H1 (cell line): ENCODE results near the gene PAQR5.

Experiments
- BACH1 ChIP-seq: IDR thresholded peaks from 2 replicates; pipeline ENCODE4 v1.6.1; 2012; ENCODE audit warnings: low read length, improper control_type of control experiment
- CEBPB ChIP-seq: IDR thresholded peaks from 2 replicates; pipeline ENCODE4 v1.6.1; 2012; ENCODE audit warnings: low read depth, low read length
- FOSL1 ChIP-seq: IDR thresholded peaks from 2 replicates; pipeline ENCODE4 v1.6.1; 2011; ENCODE audit warnings: mild to moderate bottlenecking, low read depth, low read length, moderate library complexity; ENCODE audit not compliant: insufficient read depth
- GTF2F1 ChIP-seq: IDR thresholded peaks from 2 replicates; pipeline ENCODE4 v1.6.1; 2012; ENCODE audit warnings: low read depth, low read length, improper control_type of control experiment, borderline replicate concordance
- MAX ChIP-seq: IDR thresholded peaks from 2 replicates; pipeline ENCODE4 v1.6.1; 2012; ENCODE audit warnings: inconsistent platforms
- POLR2A ChIP-seq, 2 experiments: IDR thresholded peaks; 1 replicate in 1 of 2; 2 replicates in 1 of 2; pipeline ENCODE4 v1.6.1; 2011; ENCODE audit warnings: low read depth in 2 of 2, low read length in 2 of 2, mild to moderate bottlenecking in 2 of 2; ENCODE audit errors: control extremely low read depth in 1 of 2
- POLR2AphosphoS5 ChIP-seq: IDR thresholded peaks from 2 replicates; pipeline ENCODE4 v1.6.1; 2011; ENCODE audit warnings: low read depth, low read length
- RAD21 ChIP-seq, 2 experiments: IDR thresholded peaks in 1 of 2; conservative IDR thresholded peaks in 1 of 2; 2 replicates each; pipeline ENCODE4 v1.6.1; 2011; ENCODE audit warnings: low read depth in 2 of 2, low read length in 2 of 2, improper control_type of control experiment in 1 of 2, inconsistent platforms in 1 of 2, mild to moderate bottlenecking in 1 of 2, moderate library complexity in 1 of 2
- RNF2 ChIP-seq: fragments of 200-900, 300-1000 bp; sonication (generic); IDR thresholded peaks from 2 replicates; pipeline ENCODE4 v1.7.1; 2016; ENCODE audit warnings: borderline replicate concordance, low read depth, mild to moderate bottlenecking, antibody characterized with exemption, low read length; ENCODE audit not compliant: poor library complexity, severe bottlenecking; ENCODE audit errors: missing control alignments
- SIN3A ChIP-seq, 2 experiments: IDR thresholded peaks in 1 of 2; conservative IDR thresholded peaks in 1 of 2; 2 replicates each; pipeline ENCODE4 v1.6.1; 2011 to 2012; ENCODE audit warnings: low read length in 2 of 2, improper control_type of control experiment in 1 of 2, low read depth in 1 of 2, mild to moderate bottlenecking in 1 of 2
- TBP ChIP-seq: IDR thresholded peaks from 2 replicates; pipeline ENCODE4 v1.6.1; 2011; ENCODE audit warnings: low read depth, low read length, improper control_type of control experiment
- USF2 ChIP-seq: IDR thresholded peaks from 2 replicates; pipeline ENCODE4 v1.6.1; 2011; ENCODE audit warnings: low read length, improper control_type of control experiment
- TF ChIP-seq, protein P1 (sequence below), 3 experiments: IDR thresholded peaks; 1 replicate in 2 of 3; 2 replicates in 1 of 3; pipeline versions ENCODE4 v1.5.1 to v1.6.1; 2011; ENCODE audit warnings: low read length in 3 of 3, mild to moderate bottlenecking in 3 of 3, inconsistent platforms in 2 of 3, low read depth in 1 of 3, moderate library complexity in 1 of 3; ENCODE audit not compliant: insufficient read depth in 1 of 3; ENCODE audit errors: control extremely low read depth in 1 of 3

- TF ChIP-seq TBP (no peak), POLR2A (IDR thresholded peaks at IDR 0.05; ENCODE audit: control extremely low read depth in 1 of 2, low read depth in 2 of 2, low read length in 2 of 2) (no peak), BACH1 (no peak), MAX (no peak), SIN3A (conservative IDR thresholded peaks at IDR 0.05 in 1 of 2, IDR thresholded peaks at IDR 0.05 in 1 of 2; ENCODE audit: low read depth in 1 of 2, low read length in 2 of 2) (no peak), CEBPB (no peak), RNF2 (no peak), FOSL1 (no peak), GTF2F1 (no peak), POLR2AphosphoS5 (peak; percentile 49; the same call in 1 of the 2 replicates), USF2 (no peak), RAD21 (IDR thresholded peaks at IDR 0.05 in 1 of 2, conservative IDR thresholded peaks at IDR 0.05 in 1 of 2; ENCODE audit: low read depth in 2 of 2, low read length in 2 of 2) (no peak)
- TF ChIP-seq, protein P1, sequence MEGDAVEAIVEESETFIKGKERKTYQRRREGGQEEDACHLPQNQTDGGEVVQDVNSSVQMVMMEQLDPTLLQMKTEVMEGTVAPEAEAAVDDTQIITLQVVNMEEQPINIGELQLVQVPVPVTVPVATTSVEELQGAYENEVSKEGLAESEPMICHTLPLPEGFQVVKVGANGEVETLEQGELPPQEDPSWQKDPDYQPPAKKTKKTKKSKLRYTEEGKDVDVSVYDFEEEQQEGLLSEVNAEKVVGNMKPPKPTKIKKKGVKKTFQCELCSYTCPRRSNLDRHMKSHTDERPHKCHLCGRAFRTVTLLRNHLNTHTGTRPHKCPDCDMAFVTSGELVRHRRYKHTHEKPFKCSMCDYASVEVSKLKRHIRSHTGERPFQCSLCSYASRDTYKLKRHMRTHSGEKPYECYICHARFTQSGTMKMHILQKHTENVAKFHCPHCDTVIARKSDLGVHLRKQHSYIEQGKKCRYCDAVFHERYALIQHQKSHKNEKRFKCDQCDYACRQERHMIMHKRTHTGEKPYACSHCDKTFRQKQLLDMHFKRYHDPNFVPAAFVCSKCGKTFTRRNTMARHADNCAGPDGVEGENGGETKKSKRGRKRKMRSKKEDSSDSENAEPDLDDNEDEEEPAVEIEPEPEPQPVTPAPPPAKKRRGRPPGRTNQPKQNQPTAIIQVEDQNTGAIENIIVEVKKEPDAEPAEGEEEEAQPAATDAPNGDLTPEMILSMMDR (IDR thresholded peaks at IDR 0.05; ENCODE audit: control extremely low read depth in 1 of 3, insufficient read depth in 1 of 3, low read depth in 1 of 3, low read length in 3 of 3), result no peak
Observed at GRCh38 chr15:69454953-69455352, 156.2 kb downstream of the PAQR5 start.
